Endodermal cell (in vitro differentiated cells): ENCODE measurements around the gene COX7A2. TPM values are rescaled to one million over a fixed set of nuclear protein-coding genes. Genes with fewer than 3 reads are reported as not detected.

Experiments
- DNase-seq: peaks from one replicate; pipeline ENCODE4 v3.0.0-alpha.2; 2017
- H3K27ac ChIP-seq: 2 replicates; pipeline ENCODE4 v1.5.1; 2013; ENCODE audit warnings: mild to moderate bottlenecking, low read depth, low read length, moderate library complexity
- H3K27me3 ChIP-seq: 2 replicates; pipeline ENCODE4 v1.6.1; 2013; ENCODE audit warnings: mild to moderate bottlenecking, low read length, moderate library complexity; ENCODE audit not compliant: insufficient read depth, control insufficient read depth, poor library complexity, severe bottlenecking
- H3K36me3 ChIP-seq: 2 replicates; pipeline ENCODE4 v1.7.0; 2013; ENCODE audit warnings: mild to moderate bottlenecking, low read length, moderate library complexity; ENCODE audit not compliant: control insufficient read depth, insufficient read depth
- H3K4me1 ChIP-seq: one replicate; pipeline ENCODE4 v1.7.0; 2013; ENCODE audit warnings: low read length; ENCODE audit not compliant: control insufficient read depth, insufficient read depth
- H3K4me3 ChIP-seq: 2 replicates; pipeline ENCODE4 v1.5.1; 2013; ENCODE audit warnings: mild to moderate bottlenecking, low read length, moderate library complexity
- H3K9ac ChIP-seq: 2 replicates; pipeline ENCODE4 v1.6.1; 2013; ENCODE audit warnings: mild to moderate bottlenecking, low read length, moderate library complexity; ENCODE audit not compliant: poor library complexity, severe bottlenecking; ENCODE audit errors: extremely low read depth
- H3K9me3 ChIP-seq: 2 replicates; pipeline ENCODE4 v1.6.1; 2013; ENCODE audit warnings: mild to moderate bottlenecking, low read length, moderate library complexity; ENCODE audit not compliant: control insufficient read depth
- H3K27ac Mint-ChIP-seq: 2 replicates; pipeline ENCODE4 v1.8.0; 2020; ENCODE audit warnings: mixed read lengths
- H3K27me3 Mint-ChIP-seq: 2 replicates; pipeline ENCODE4 v1.8.0; 2021; ENCODE audit warnings: mild to moderate bottlenecking, mixed read lengths; ENCODE audit not compliant: insufficient read depth
- H3K36me3 Mint-ChIP-seq: 2 replicates; pipeline ENCODE4 v1.8.0; 2020; ENCODE audit warnings: low read depth, mixed read lengths
- H3K4me1 Mint-ChIP-seq: 2 replicates; pipeline ENCODE4 v1.8.0; 2020; ENCODE audit warnings: mixed read lengths
- H3K4me3 Mint-ChIP-seq: 2 replicates; pipeline ENCODE4 v1.8.0; 2020; ENCODE audit warnings: mild to moderate bottlenecking, moderate library complexity, mixed read lengths
- H3K9me3 Mint-ChIP-seq: 2 replicates; pipeline ENCODE4 v1.8.0; 2020; ENCODE audit warnings: mild to moderate bottlenecking, mixed read lengths
- WGBS, 2 experiments: methylation state at CpG; one replicate each; pipeline versions ENCODE4 v1.1.5 to v1.1.7; 2013; ENCODE audit warnings: missing lambda C conversion rate in 2 of 2, mixed read lengths in 1 of 2; ENCODE audit not compliant: insufficient coverage in 1 of 2, insufficient read length in 1 of 2; 5-methylcytosine and 5-hydroxymethylcytosine counted together
- total RNA-seq, 2 donors: library from RNA; stranded (reverse); fragmentation: NEBNext Ultra II Directional in 1 of 2; extraction: Animal tissue kit (Norgen Biotek cat#: 25700) in 1 of 2; gene quantifications; 2 replicates in 1 of 2; 3 replicates in 1 of 2; pipeline ENCODE4 v1.2.1, GENCODE V29; 2021
- TF ChIP-seq, protein P1 (sequence below): fragments of 200-600 bp; sonication (generic); conservative IDR thresholded peaks from 2 replicates; pipeline ENCODE4 v1.5.0; 2021; ENCODE audit warnings: antibody characterized with exemption, mild to moderate bottlenecking

COX7A2 gene
- total RNA-seq, 2 donors from 2014 or later, result 399 to 472 TPM

DNA sequence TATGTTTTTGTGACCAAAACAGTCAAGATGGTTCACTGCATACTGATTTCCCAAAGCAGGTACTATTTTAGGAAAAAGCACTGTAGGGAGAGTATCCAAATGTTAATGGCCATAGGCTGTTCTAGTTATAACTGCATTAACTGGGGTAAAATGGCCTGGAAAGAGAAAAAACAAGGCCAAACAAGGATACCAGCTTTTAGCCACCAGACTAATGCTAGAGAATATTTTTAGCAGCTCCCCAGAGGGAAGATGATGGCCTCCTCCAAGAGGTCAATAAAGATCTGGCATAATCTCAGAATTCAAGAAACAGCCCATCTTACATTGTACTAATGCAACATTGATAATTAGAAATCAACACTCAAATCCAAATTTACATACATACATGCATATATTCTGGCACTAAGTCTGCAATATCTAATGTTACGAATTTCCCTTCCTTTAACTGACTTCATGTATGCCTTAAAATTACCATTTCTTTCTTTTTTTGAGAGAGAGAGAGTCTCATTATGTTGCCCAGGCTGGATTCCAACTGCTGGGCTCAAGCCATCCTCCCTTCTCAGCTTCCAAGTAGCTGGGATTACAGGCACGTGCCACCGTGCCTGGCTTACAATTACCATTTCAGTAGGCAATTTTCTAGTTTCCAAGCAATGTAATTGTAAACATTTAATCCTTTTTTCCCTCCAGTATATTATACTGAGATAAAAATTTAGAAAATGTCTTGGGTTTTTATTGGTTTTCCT, 9.3 kb downstream of the COX7A2 start:
- Histone ChIP-seq H3K4me3 (no peak overlapping the region), H3K27ac (no peak overlapping the region), H3K27me3 (no peaks in the 10 kb centered on the region), H3K9ac (no peak overlapping the region), H3K9me3 (no peaks in the 10 kb centered on the region), H3K4me1 (no peaks in the 10 kb centered on the region), H3K36me3 (peaks cover 12% of the 10 kb centered on the region)
- H3K4me1 Mint-ChIP-seq, result no peaks in the 10 kb centered on the region
- TF ChIP-seq, protein P1, sequence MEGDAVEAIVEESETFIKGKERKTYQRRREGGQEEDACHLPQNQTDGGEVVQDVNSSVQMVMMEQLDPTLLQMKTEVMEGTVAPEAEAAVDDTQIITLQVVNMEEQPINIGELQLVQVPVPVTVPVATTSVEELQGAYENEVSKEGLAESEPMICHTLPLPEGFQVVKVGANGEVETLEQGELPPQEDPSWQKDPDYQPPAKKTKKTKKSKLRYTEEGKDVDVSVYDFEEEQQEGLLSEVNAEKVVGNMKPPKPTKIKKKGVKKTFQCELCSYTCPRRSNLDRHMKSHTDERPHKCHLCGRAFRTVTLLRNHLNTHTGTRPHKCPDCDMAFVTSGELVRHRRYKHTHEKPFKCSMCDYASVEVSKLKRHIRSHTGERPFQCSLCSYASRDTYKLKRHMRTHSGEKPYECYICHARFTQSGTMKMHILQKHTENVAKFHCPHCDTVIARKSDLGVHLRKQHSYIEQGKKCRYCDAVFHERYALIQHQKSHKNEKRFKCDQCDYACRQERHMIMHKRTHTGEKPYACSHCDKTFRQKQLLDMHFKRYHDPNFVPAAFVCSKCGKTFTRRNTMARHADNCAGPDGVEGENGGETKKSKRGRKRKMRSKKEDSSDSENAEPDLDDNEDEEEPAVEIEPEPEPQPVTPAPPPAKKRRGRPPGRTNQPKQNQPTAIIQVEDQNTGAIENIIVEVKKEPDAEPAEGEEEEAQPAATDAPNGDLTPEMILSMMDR, result no peak
- no peak overlapping the region for H3K4me3 Mint-ChIP-seq
- no peak for DNase-seq
- H3K9me3 Mint-ChIP-seq, result no peaks in the 10 kb centered on the region
- peaks cover 12% of the 10 kb centered on the region for H3K36me3 Mint-ChIP-seq
- no peak overlapping the region for H3K27ac Mint-ChIP-seq
- no peaks in the 10 kb centered on the region for H3K27me3 Mint-ChIP-seq
- 83 to 100% methylated on average over 1 to 3 of the region's 3 CpGs for WGBS, 2 experiments

DNA sequence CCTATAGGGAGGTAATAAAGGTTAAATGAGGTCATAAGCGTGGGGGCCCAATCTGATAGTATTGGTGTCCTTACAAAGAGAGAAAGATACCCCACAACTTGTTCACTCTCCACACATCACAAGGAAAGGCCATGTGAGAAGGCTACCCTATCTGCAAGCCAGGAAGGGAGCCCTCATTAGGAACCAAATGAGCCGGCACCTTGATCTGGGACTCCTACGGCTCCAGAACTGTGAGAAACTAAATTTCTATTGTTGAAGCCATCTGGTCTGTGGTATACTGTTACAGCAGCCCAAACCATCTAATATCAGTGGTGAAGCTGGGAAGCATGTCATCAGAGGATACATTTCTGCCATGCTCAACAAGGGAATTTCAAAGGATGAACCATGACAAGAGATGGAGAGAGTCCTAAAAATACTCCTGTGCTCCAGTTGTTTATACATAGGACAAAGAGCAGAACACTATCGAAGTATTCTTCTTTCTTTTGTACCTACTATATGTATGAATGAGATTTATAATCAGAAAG, 10.4 kb downstream of the COX7A2 start:
- no peaks in the 10 kb centered on the region for H3K4me1 ChIP-seq
- Mint-ChIP-seq H3K4me1 (no peaks in the 10 kb centered on the region), H3K27me3 (no peaks in the 10 kb centered on the region), H3K27ac (no peak overlapping the region), H3K4me3 (no peak overlapping the region), H3K9me3 (no peaks in the 10 kb centered on the region), H3K36me3 (peaks cover 5% of the 10 kb centered on the region)
- no peak for DNase-seq
- 80 to 100% methylated on average over 1 to 2 of the region's 4 CpGs for WGBS, 2 experiments
- no peak overlapping the region for H3K9ac ChIP-seq
- TF ChIP-seq, protein P1, result no peak
- H3K36me3 ChIP-seq, result peaks cover 6% of the 10 kb centered on the region
- no peak overlapping the region for H3K4me3 ChIP-seq
- H3K27me3 ChIP-seq, result no peaks in the 10 kb centered on the region
- H3K9me3 ChIP-seq, result no peaks in the 10 kb centered on the region
- no peak overlapping the region for H3K27ac ChIP-seq

DNA sequence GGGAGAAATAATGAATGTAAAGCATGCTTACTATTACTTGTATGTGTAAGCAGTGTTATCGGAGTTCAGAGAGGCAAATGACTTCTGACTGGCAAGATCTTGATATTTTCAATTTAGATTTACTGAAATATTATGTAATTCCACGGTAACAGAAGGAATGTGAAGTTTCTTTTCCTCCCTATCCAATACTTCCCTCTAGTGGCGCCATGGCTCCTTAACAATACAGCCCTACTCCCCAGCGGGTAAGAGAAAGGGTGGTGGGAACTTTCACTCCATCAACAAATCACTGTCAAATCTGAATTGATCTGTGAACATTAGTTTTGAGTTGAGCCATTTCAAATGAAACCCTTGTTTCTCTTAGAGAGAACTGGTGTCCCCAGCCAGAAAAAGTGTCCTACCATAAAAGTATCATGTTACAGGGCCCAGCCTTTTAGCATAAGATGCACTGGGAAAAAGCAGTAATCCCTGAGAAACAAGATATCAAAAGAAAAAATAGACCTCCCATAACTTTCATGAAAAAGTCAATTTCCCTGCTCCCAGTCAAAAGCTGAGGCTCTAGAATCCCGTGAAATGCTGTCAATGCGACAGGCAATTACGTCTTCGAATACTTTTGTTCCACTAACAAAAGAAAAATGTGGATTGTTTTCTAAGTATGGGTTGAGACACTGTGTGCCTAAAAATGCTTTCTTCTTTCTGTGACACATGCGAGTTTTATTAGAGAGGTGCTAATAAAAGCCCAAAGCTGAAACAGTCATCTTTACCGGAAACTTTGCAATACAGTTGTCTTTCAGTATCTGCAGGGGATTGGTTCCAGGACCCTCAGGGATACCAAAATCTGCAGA, 12.9 kb downstream of the COX7A2 start:
- no peak overlapping the region for H3K27ac Mint-ChIP-seq
- Histone ChIP-seq H3K9ac (no peak overlapping the region), H3K4me1 (no peaks in the 10 kb centered on the region), H3K27ac (no peak overlapping the region), H3K4me3 (no peak overlapping the region), H3K9me3 (no peaks in the 10 kb centered on the region), H3K27me3 (no peaks in the 10 kb centered on the region), H3K36me3 (no peaks in the 10 kb centered on the region)
- TF ChIP-seq, protein P1, result peak; percentile 86
- DNase-seq, result peak; percentile 65
- WGBS, 2 experiments, result 54 to 82% methylated on average over 5 to 10 of the region's 10 CpGs
- H3K4me3 Mint-ChIP-seq, result no peak overlapping the region
- H3K36me3 Mint-ChIP-seq, result no peaks in the 10 kb centered on the region
- no peaks in the 10 kb centered on the region for H3K9me3 Mint-ChIP-seq
- H3K4me1 Mint-ChIP-seq, result no peaks in the 10 kb centered on the region
- no peaks in the 10 kb centered on the region for H3K27me3 Mint-ChIP-seq
